ENCODE results near the gene TBPL2.
"Not testable (repeated sequence)": the region's sequence is repeated elsewhere in the genome, so short reads cannot be mapped to it uniquely, and the experiment has no call there.

Gene TBPL2

GRCh38 chr14:55440385-55440784 lies at the start of gene TBPL2:
TBPL2 (minus strand) TSS chr14:55440616; CDS start chr14:55440449, 167 bp downstream.
- DNase-seq, result no peak

- no peak for DNase-seq
These were observed 47.8 kb upstream of the TBPL2 start for GRCh38 chr14:55488204-55488603.

GRCh38 chr14:55482936-55483605 lies 42.7 kb upstream of the TBPL2 start:
- no peak for DNase-seq

GRCh38 chr14:55481769-55482168 lies 41.4 kb upstream of the TBPL2 start:
- DNase-seq, result no peak

GRCh38 chr14:55477680-55478079 lies 37.3 kb upstream of the TBPL2 start:
- no peak for DNase-seq

GRCh38 chr14:55476448-55476847 lies 36.0 kb upstream of the TBPL2 start:
- DNase-seq, result not testable (repeated sequence)

GRCh38 chr14:55473786-55474185 lies 33.4 kb upstream of the TBPL2 start:
- no peak for DNase-seq

GRCh38 chr14:55470025-55470424 lies 29.6 kb upstream of the TBPL2 start:
- no peak for DNase-seq

- DNase-seq, result no peak
These were observed 26.9 kb upstream of the TBPL2 start for GRCh38 chr14:55467307-55467706.

GRCh38 chr14:55458800-55459515 lies 18.5 kb upstream of the TBPL2 start:
- no peak for DNase-seq

- DNase-seq, result no peak
These were observed 17.1 kb upstream of the TBPL2 start for GRCh38 chr14:55457496-55457895.

GRCh38 chr14:55456411-55456810 lies 16.0 kb upstream of the TBPL2 start:
- DNase-seq, result not testable (repeated sequence)

- no peak for DNase-seq
These were observed 14.0 kb upstream of the TBPL2 start for GRCh38 chr14:55454264-55455002.

GRCh38 chr14:55451950-55452349 lies 11.5 kb upstream of the TBPL2 start:
- no peak for DNase-seq

- no peak for DNase-seq
These were observed 11.0 kb upstream of the TBPL2 start for GRCh38 chr14:55451398-55451797.

GRCh38 chr14:55450987-55451386 lies 10.6 kb upstream of the TBPL2 start:
- no peak for DNase-seq

- no peak for DNase-seq
These were observed 10.1 kb upstream of the TBPL2 start for GRCh38 chr14:55450539-55450938.

GRCh38 chr14:55450124-55450523 lies 9.7 kb upstream of the TBPL2 start:
- DNase-seq, result no peak

GRCh38 chr14:55449116-55449515 lies 8.7 kb upstream of the TBPL2 start:
- DNase-seq, result no peak

- DNase-seq, result no peak
These were observed 7.8 kb upstream of the TBPL2 start for GRCh38 chr14:55448141-55448614.

GRCh38 chr14:55446833-55447232 lies 6.4 kb upstream of the TBPL2 start:
- DNase-seq, result no peak

GRCh38 chr14:55446127-55446736 lies 5.8 kb upstream of the TBPL2 start:
- DNase-seq, result peak; percentile 60

- DNase-seq, result no peak
These were observed 870 bp upstream of the TBPL2 start for GRCh38 chr14:55441286-55441685.
